8988T (cell line): ENCODE measurements around the gene NEUROG3.

Source experiments
- DNase-seq: peaks from one replicate; pipeline ENCODE4 v3.0.0; 2011

NEUROG3 gene

DNA sequence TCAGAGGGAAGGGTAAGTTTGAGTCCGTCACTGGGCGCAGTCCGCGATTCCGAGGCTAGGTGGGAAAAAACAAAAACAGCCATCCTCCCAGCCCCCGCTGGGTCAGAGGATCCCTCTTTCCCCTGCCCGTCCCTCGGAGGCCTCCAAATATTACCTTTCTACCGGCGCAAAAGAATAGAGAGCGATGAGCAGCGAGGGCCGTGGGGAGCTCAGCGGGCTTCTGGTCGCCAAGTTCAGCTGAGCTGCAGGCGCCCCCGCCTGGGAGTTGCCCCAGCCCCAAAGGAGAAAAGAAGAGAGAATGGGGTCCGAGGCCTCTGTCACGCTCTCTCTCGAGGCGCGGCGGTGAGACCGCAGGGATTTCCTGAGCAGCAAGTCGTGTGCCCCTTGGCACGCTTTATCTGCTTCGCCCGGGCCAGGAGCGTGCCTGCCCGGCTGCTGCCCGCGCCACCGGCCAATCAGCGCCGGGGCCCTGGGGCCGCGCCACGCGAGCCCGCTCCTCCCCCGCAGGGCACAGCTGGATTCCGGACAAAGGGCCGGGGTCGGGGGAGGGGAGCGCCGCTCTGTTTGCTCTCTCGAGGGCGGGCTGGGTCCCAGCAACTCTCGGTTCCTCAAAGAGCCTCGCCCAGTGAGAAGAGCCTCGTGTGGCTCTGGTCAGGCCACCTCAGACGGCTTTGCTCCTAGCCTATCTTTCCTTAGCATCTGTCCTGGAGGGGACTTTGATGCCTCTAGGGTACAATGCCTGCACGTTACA, at the start of gene NEUROG3:
TSS of gene NEUROG3 (minus strand) at position 367 of the 751 bp plus-strand sequence. CDS start 379 bp downstream, outside the sequence.
- DNase-seq: peak; percentile 32

- no peak for DNase-seq
Measured at GRCh38 chr10:69620625-69621024, 47.4 kb upstream of the NEUROG3 start.

DNA sequence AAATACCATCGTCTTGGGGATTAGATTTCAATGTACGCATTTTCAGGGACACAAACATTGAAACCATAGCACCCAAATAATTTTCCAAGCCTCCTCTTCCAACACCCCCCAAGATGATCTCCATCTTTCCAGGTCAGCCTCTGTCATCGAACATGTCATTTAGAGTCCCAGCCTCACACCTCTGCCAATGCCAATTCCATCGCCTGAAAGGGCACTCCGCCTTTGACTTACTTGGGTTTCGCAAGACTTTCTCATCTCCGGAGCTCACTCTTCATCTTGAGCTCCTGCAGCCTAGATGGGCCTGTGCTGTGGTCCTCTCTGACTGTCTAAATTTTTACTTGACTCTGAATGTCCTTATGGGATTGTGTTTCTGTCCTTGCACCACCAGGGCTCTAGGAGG, 46.4 kb upstream of the NEUROG3 start:
- no peak for DNase-seq

DNA sequence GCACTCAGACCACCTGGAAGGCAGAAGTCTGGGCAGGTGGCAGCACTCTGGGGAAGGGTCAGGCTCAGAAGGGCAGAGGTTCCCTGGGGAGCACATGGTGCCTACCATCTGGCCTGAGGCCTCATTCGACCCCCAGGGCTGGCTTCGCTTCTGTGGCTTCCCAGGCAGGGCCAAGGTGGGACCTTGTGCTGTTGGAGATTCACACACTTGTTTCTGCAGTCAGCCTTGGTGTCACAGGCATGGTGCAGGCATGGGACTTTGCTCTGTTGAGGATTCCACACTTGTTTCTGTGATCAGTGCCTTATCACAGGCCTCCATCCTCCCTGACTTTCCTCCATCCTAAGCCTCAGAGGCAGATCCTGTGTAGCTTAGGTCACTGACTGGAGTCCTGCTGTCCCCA, 45.5 kb upstream of the NEUROG3 start:
- no peak for DNase-seq

DNA sequence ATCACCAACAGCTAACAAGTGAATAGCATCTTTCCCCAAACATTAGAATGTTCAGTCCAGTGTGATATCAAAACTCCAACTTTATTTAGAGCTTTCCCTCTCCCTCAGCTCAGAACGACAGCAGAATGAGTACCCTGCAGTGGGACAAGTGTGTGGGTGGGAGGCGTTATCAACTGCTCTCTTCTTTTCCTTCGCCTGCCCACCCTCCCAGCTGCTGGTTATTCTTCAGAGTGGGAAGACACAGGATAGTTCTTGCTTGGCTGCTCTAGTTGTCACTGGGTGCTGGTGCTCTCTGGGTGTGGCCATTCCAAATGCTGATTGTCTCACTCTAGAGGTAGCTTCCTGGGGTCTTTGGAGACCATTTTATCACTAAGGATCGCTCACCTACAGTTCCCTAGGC, 43.1 kb upstream of the NEUROG3 start:
- DNase-seq: no peak

GRCh38 chr10:69614130-69614529, 40.9 kb upstream of the NEUROG3 start:
- DNase-seq: no peak

- DNase-seq: no peak
Measured at GRCh38 chr10:69612760-69613159, 39.5 kb upstream of the NEUROG3 start.

- DNase-seq: no peak
Measured at GRCh38 chr10:69609077-69609476, 35.9 kb upstream of the NEUROG3 start.

DNA sequence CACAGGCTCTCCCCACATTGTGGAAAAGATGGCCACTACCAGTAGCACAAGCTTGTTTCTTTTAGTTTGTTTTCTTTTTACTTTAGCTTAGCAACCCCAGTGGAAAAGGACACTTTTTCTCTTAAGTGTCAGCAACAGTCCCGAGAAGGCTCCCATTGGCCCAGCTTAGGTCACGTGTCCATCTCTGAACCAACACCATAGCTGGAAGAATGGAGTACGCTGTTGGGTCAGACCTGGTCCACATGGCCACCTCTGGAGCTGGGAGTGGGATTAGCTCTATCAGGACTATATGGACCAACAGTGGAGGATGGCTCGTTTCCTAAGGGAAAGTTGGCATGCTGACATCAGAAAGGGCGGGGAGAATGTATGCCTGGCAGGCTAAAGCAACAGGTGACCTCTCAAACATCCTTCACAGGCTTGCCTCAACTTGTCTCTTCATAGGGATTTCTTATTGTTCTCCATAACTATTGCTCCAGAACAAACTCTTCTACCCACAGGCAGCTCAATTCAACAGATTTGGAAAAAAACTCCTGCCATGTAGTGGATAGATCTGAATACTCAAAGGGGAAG, 27.6 kb upstream of the NEUROG3 start:
- no peak for DNase-seq

GRCh38 chr10:69588358-69588757, 15.1 kb upstream of the NEUROG3 start:
- no peak for DNase-seq

- no peak for DNase-seq
Measured at GRCh38 chr10:69584624-69585023, 11.4 kb upstream of the NEUROG3 start.

- no peak for DNase-seq
Measured at GRCh38 chr10:69583106-69583505, 9.9 kb upstream of the NEUROG3 start.

GRCh38 chr10:69580435-69580834, 7.2 kb upstream of the NEUROG3 start:
- no peak for DNase-seq

DNA sequence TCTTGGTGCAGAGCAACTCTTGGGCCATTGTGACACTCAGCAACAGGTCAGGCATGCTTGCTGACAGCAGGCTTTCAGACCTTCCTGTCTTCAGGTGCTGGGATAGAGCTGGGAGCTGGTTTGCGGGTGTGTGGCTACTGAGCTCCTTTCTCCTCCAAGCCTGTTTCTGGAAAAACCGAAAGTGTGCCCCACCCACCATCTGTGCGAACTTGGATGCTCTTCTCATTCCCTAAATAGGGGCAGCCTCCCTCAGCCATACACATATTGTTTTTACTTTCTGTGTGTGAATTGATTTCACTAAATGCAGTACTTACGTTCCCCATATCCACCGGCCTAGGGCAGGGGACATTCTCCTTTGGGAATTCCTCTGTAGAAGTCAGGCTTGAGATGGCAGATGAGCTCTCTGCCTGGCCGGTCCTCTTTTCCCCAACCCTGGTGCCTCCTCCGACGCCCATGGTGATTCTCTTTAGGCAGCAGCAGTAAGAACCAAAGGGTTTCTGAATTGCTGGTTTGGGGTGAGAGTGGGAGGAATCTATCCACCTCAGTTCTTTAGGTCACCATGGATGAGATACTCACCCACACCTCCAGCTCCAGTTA, 6.3 kb upstream of the NEUROG3 start:
- no peak for DNase-seq

DNA sequence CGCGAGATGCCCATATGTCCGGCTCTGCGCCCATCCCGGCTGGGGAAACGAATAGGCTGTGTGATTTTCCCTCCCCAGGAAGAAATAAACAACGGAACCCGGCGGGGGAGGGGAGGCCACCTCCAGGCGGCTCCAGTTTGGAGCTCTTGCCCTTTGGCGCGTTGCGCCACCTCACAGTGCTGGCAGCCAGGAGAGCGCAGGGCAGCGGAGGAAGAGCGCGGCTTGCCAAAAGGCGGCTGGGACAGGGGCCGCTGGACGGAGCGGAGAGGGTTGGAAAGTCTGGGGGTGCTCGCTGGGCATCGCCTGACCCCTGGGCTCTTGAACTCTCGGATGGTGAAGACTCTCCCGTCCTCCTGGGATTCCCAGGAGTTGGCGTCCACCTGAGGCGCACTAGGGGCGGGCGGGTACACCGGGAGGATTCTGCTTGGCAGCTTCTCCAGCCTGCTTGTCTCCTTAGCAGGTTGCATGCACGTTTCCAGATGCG, 5.3 kb upstream of the NEUROG3 start:
- DNase-seq: no peak

- no peak for DNase-seq
Measured at GRCh38 chr10:69577268-69578232, 4.3 kb upstream of the NEUROG3 start.

- DNase-seq: no peak
Measured at GRCh38 chr10:69576334-69577011, 3.3 kb upstream of the NEUROG3 start.

- no peak for DNase-seq
Measured at GRCh38 chr10:69575164-69575722, 2.0 kb upstream of the NEUROG3 start.

- peak; percentile 24 for DNase-seq
Measured at GRCh38 chr10:69574571-69574978, 1.4 kb upstream of the NEUROG3 start.

GRCh38 chr10:69572159-69573055, 815 bp downstream of the NEUROG3 start:
- no peak for DNase-seq

GRCh38 chr10:69571618-69572158, 1.5 kb downstream of the NEUROG3 start:
- no peak for DNase-seq
